HG03378 (cell line): ENCODE data around the gene KIF20B.

ENCODE experiments used
- ATAC-seq: cut with Tn5 transposase; IDR thresholded peaks from one replicate; pipeline ENCODE4 v1.9.1; 2021; ENCODE audit warnings: mild to moderate bottlenecking, moderate library complexity; ENCODE audit not compliant: unreplicated experiment

KIF20B gene

GRCh38 chr10:89683883-89684282, 17.5 kb upstream of the KIF20B start:
- ATAC-seq = no peak

- no peak for ATAC-seq
These were observed 16.8 kb upstream of the KIF20B start for GRCh38 chr10:89684604-89685003.

- no peak for ATAC-seq
These were observed 15.5 kb upstream of the KIF20B start for GRCh38 chr10:89685936-89686335.

- ATAC-seq = no peak
These were observed 11.4 kb upstream of the KIF20B start for GRCh38 chr10:89690027-89690426.

GRCh38 chr10:89692416-89692815, 9.0 kb upstream of the KIF20B start:
- no peak for ATAC-seq

- ATAC-seq = no peak
These were observed 8.2 kb upstream of the KIF20B start for GRCh38 chr10:89693176-89693575.

GRCh38 chr10:89695307-89695706, 6.1 kb upstream of the KIF20B start:
- ATAC-seq = no peak

- no peak for ATAC-seq
These were observed 3.4 kb upstream of the KIF20B start for GRCh38 chr10:89697946-89698345.

- no peak for ATAC-seq
These were observed 1.8 kb upstream of the KIF20B start for GRCh38 chr10:89699581-89700064.

GRCh38 chr10:89700923-89701241, 508 bp upstream of the KIF20B start:
- ATAC-seq = no peak

GRCh38 chr10:89702121-89702480, 711 bp downstream of the KIF20B start:
- ATAC-seq = no peak

- no peak for ATAC-seq
These were observed 4.1 kb downstream of the KIF20B start for GRCh38 chr10:89705466-89705865.

- no peak for ATAC-seq
These were observed 4.6 kb downstream of the KIF20B start for GRCh38 chr10:89706011-89706410.

- ATAC-seq = no peak
These were observed 6.0 kb downstream of the KIF20B start for GRCh38 chr10:89707372-89707771.

- no peak for ATAC-seq
These were observed 9.4 kb downstream of the KIF20B start for GRCh38 chr10:89710753-89711152.

- no peak for ATAC-seq
These were observed 33.2 kb downstream of the KIF20B start for GRCh38 chr10:89734616-89735015.

- peak; percentile 89 for ATAC-seq
These were observed 37.3 kb downstream of the KIF20B start for GRCh38 chr10:89738551-89739209.

GRCh38 chr10:89741126-89741762, 39.9 kb downstream of the KIF20B start:
- no peak for ATAC-seq

- no peak for ATAC-seq
These were observed 42.6 kb downstream of the KIF20B start for GRCh38 chr10:89744026-89744425.

- no peak for ATAC-seq
These were observed 44.5 kb downstream of the KIF20B start for GRCh38 chr10:89745903-89746302.

GRCh38 chr10:89750441-89750840, 49.1 kb downstream of the KIF20B start:
- no peak for ATAC-seq

GRCh38 chr10:89755374-89755773, 54.0 kb downstream of the KIF20B start:
- no peak for ATAC-seq

GRCh38 chr10:89759531-89759930, 58.1 kb downstream of the KIF20B start:
- no peak for ATAC-seq
